IPS-18a (cell line): ENCODE results near the gene ZNF225.
"Not testable (repeated sequence)": the region's sequence is repeated elsewhere in the genome, so short reads cannot be mapped to it uniquely, and the experiment has no call there.

Experiments used
- H3K27ac ChIP-seq: one replicate; pipeline ENCODE4 v1.5.1; 2013; ENCODE audit warnings: low read length
- H3K27me3 ChIP-seq: one replicate; pipeline ENCODE4 v1.6.1; 2013; ENCODE audit warnings: mild to moderate bottlenecking, low read length; ENCODE audit not compliant: control insufficient read depth, insufficient read depth
- H3K36me3 ChIP-seq: one replicate; pipeline ENCODE4 v1.6.1; 2013; ENCODE audit warnings: low read depth, low read length; ENCODE audit not compliant: control insufficient read depth
- H3K4me1 ChIP-seq: one replicate; pipeline ENCODE4 v1.6.1; 2013; ENCODE audit warnings: low read depth, low read length; ENCODE audit not compliant: control insufficient read depth
- H3K4me3 ChIP-seq: one replicate; pipeline ENCODE4 v1.5.1; 2013; ENCODE audit warnings: low read length
- H3K9ac ChIP-seq: one replicate; pipeline ENCODE4 v1.6.1; 2013; ENCODE audit warnings: mild to moderate bottlenecking, low read length, moderate library complexity
- H3K9me3 ChIP-seq: one replicate; pipeline ENCODE4 v1.6.1; 2013; ENCODE audit warnings: low read depth, low read length; ENCODE audit not compliant: control insufficient read depth

The ZNF225 gene

DNA sequence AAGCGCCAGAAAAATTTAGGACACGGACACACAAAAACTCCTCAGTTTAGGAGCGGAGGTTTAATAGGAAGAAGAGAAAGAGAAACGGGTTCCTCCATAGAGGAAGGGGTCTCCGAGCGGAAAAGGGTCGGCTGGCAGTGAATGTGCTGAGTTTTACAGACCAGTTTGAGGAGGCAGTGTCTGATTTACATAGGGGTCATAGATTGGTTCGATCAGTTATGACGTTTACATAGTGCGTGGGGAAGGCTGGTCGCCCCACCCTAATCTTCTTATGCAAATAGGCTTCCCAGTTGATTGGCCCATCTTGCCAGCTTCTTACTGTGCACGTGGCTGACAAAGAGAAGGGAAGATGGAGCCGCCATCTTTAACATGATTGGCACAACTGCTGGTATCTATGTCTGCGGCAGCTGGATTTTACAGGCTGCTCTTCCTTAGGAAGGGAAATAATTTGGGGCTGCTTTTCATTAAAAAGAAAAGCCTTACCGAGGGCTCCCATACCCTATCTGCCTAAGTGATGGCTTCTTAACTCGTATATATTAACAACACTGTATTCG lies 1.2 kb upstream of the ZNF225 start:
- H3K27ac ChIP-seq: no peak overlapping the region
- H3K36me3 ChIP-seq: peaks cover 8% of the 10 kb centered on the region
- peak overlapping the region; percentile 93 for H3K4me3 ChIP-seq
- H3K9ac ChIP-seq: peak overlapping the region; percentile 92
- peaks cover 9% of the 10 kb centered on the region for H3K9me3 ChIP-seq
- no peaks in the 10 kb centered on the region for H3K27me3 ChIP-seq
- H3K4me1 ChIP-seq: no peaks in the 10 kb centered on the region

DNA sequence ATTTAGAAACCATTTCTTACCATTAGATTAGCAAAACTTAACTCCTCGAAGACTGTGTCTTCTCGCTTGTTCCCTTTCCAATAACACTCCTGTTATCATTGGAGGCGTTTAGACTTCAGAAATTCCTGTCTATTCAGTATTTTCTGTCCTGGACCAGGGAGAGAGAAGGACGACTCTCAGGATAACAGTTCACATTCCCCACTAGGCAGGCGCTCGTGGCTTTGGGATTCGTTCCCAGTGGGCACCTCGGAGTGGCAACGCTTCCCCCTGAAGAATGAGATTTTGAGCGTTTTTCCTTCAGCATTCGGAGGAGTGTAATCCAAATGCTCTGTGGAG lies 429 bp upstream of the ZNF225 start:
- Histone ChIP-seq H3K36me3 (peaks cover 8% of the 10 kb centered on the region), H3K27ac (peak overlapping the region; percentile 61), H3K9ac (peak overlapping the region; percentile 92), H3K4me1 (no peaks in the 10 kb centered on the region), H3K4me3 (peak overlapping the region; percentile 93), H3K9me3 (peaks cover 1% of the 10 kb centered on the region), H3K27me3 (no peaks in the 10 kb centered on the region)

- Histone ChIP-seq H3K27ac (no peak overlapping the region), H3K9ac (peak overlapping the region; percentile 65), H3K4me1 (no peaks in the 10 kb centered on the region), H3K9me3 (no peaks in the 10 kb centered on the region), H3K4me3 (peak overlapping the region; percentile 93), H3K36me3 (peaks cover 12% of the 10 kb centered on the region), H3K27me3 (no peaks in the 10 kb centered on the region)
Measured at GRCh38 chr19:44113784-44114390, 688 bp downstream of the ZNF225 start.

- peaks cover 15% of the 10 kb centered on the region for H3K36me3 ChIP-seq
Measured at GRCh38 chr19:44121162-44121561, 8.0 kb downstream of the ZNF225 start.

DNA sequence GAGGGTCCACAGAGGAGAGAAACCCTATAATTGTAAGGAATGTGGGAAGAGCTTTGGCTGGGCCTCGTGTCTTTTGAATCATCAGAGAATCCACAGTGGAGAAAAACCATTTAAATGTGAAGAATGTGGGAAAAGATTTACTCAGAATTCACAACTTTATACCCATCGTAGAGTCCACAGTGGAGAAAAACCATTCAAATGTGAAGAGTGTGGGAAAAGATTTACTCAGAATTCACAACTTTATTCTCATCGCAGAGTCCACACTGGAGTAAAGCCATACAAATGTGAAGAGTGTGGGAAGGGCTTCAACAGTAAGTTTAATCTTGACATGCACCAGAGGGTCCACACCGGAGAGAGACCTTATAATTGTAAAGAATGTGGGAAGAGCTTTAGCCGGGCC lies 18.8 kb downstream of the ZNF225 start:
- Histone ChIP-seq H3K27me3 (no peaks in the 10 kb centered on the region), H3K27ac (no peak overlapping the region), H3K4me3 (no peak overlapping the region), H3K9me3 (peaks cover 17% of the 10 kb centered on the region), H3K36me3 (peaks cover 15% of the 10 kb centered on the region), H3K4me1 (no peaks in the 10 kb centered on the region), H3K9ac (no peak overlapping the region)

More at GRCh38 chr19:44121162-44121561, 8.0 kb downstream of the ZNF225 start:
- not testable (repeated sequence) for H3K4me1 ChIP-seq, H3K27ac ChIP-seq, H3K4me3 ChIP-seq, H3K9me3 ChIP-seq, H3K9ac ChIP-seq, H3K27me3 ChIP-seq

GRCh38 chr19:44141191-44142058 lies 28.2 kb downstream of the ZNF225 start, which contains the start of gene ZNF234:
ZNF234 (plus strand) TSS chr19:44141554; CDS start chr19:44144633, 3,079 bp downstream.
- H3K36me3 ChIP-seq: peaks cover 8% of the 10 kb centered on the region
- no peaks in the 10 kb centered on the region for H3K27me3 ChIP-seq
- peak within 1 kb of the TSS; percentile 86 for H3K4me3 ChIP-seq
- H3K9me3 ChIP-seq: no peaks in the 10 kb centered on the region
- no peaks in the 10 kb centered on the region for H3K4me1 ChIP-seq
- H3K9ac ChIP-seq: peak within 1 kb of the TSS; percentile 53
- H3K27ac ChIP-seq: no peak within 1 kb of the TSS

GRCh38 chr19:44142059-44142433 lies 28.8 kb downstream of the ZNF225 start:
- Histone ChIP-seq H3K9me3 (no peaks in the 10 kb centered on the region), H3K27me3 (no peaks in the 10 kb centered on the region), H3K4me1 (no peaks in the 10 kb centered on the region), H3K4me3 (peak overlapping the region; percentile 86), H3K27ac (no peak overlapping the region), H3K36me3 (peaks cover 8% of the 10 kb centered on the region), H3K9ac (peak overlapping the region; percentile 53)

GRCh38 chr19:44149776-44150175 lies 36.6 kb downstream of the ZNF225 start:
- H3K36me3 ChIP-seq: peaks cover 33% of the 10 kb centered on the region
- H3K27ac ChIP-seq: no peak overlapping the region

DNA sequence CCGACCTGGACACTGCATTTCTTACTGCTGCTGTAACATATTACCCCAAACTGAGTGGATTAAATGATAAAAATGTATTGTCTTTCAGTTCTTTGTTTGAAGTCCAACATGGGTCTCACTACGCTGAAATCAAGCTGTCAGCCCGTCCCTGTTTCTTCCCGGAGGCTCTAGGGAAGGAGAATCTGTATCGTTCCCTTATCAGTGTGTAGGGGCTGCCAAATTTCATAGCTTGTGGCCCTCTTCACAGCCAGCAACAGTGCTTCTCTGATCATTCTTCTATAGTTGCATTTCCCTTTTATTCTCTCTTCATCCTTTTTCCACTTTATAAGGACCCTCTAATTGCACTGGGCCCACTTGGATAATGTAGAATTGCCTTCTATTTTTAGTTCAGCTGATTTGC lies 38.3 kb downstream of the ZNF225 start:
- H3K27me3 ChIP-seq: no peaks in the 10 kb centered on the region
- no peak overlapping the region for H3K27ac ChIP-seq
- peaks cover 32% of the 10 kb centered on the region for H3K36me3 ChIP-seq
- no peak overlapping the region for H3K4me3 ChIP-seq
- H3K9ac ChIP-seq: no peak overlapping the region
- H3K4me1 ChIP-seq: no peaks in the 10 kb centered on the region
- H3K9me3 ChIP-seq: peaks cover 7% of the 10 kb centered on the region

More at GRCh38 chr19:44149776-44150175, 36.6 kb downstream of the ZNF225 start:
- H3K9ac ChIP-seq: no peak overlapping the region
- H3K4me1 ChIP-seq: no peaks in the 10 kb centered on the region
- no peaks in the 10 kb centered on the region for H3K9me3 ChIP-seq
- H3K27me3 ChIP-seq: no peaks in the 10 kb centered on the region
- H3K4me3 ChIP-seq: no peak overlapping the region

- Histone ChIP-seq H3K4me3 (no peak overlapping the region), H3K27ac (no peak overlapping the region), H3K36me3 (peaks cover 31% of the 10 kb centered on the region), H3K4me1 (no peaks in the 10 kb centered on the region), H3K9ac (no peak overlapping the region), H3K9me3 (peaks cover 28% of the 10 kb centered on the region), H3K27me3 (no peaks in the 10 kb centered on the region)
Measured at GRCh38 chr19:44156475-44156874, 43.3 kb downstream of the ZNF225 start.

- Histone ChIP-seq H3K4me1 (peaks cover 6% of the 10 kb centered on the region), H3K9ac (no peak overlapping the region), H3K36me3 (peaks cover 17% of the 10 kb centered on the region), H3K9me3 (peaks cover 3% of the 10 kb centered on the region), H3K27ac (no peak overlapping the region), H3K4me3 (no peak overlapping the region), H3K27me3 (no peaks in the 10 kb centered on the region)
Measured at GRCh38 chr19:44163789-44164188, 50.6 kb downstream of the ZNF225 start.
